Measurements from ENCODE around the gene LNP1. TPM values are rescaled to one million over a fixed set of nuclear protein-coding genes. Genes with fewer than 3 reads are reported as not detected.

The LNP1 gene
- total and polyA plus RNA-seq, 2 donors from 2014 or later, result 1.7 to 4.4 TPM

GRCh38 chr3:100402256-100402655, 917 bp downstream of the LNP1 start:
- H3K9me3 ChIP-seq (ENCODE audit: control insufficient read depth in 2 of 3, insufficient read depth in 1 of 3, low read length in 3 of 3), result peaks cover 0 to 3% (median 0%) of the 10 kb centered on the region in 3 donors
- H3K4me3 ChIP-seq (ENCODE audit: low read length in 3 of 3), result peak overlapping the region; percentile 89 to 99 (median 99)
- TF ChIP-seq CTCF (IDR thresholded peaks at IDR 0.05; ENCODE audit: borderline replicate concordance, extremely low read depth, insufficient read depth), result no peak
- peak overlapping the region; percentile 84 to 100 (median 87) for H3K9ac ChIP-seq (ENCODE audit: low read length in 3 of 3)
- peak overlapping the region; percentile 93 to 94 for H3K27ac ChIP-seq (ENCODE audit: low read depth in 2 of 2, low read length in 2 of 2)
- intact Hi-C loops (cut with DNase I), result no loop called here
- peak in 2 of 5 donors; percentile 80 to 82 for DNase-seq
- H3K36me3 ChIP-seq (ENCODE audit: control insufficient read depth in 2 of 3, insufficient read depth in 3 of 3, low read length in 3 of 3), result no peaks in the 10 kb centered on the region
- H3K4me1 ChIP-seq (ENCODE audit: control insufficient read depth in 2 of 3, insufficient read depth in 2 of 3, low read depth in 1 of 3, low read length in 3 of 3), result peaks cover 5 to 12% (median 10%) of the 10 kb centered on the region in 3 donors
- no peak for FAIRE-seq
- H3K27me3 ChIP-seq (ENCODE audit: control insufficient read depth, insufficient read depth, low read length), result no peaks in the 10 kb centered on the region

GRCh38 chr3:100402891-100403290, 1.6 kb downstream of the LNP1 start:
- H3K9ac ChIP-seq (ENCODE audit: low read length in 3 of 3), result peak overlapping the region in 2 of 3 donors; percentile 3 to 100
- DNase-seq (peak in 2 of 5 donors; percentile 18 to 26), FAIRE-seq (no peak)
- H3K27me3 ChIP-seq (ENCODE audit: control insufficient read depth, insufficient read depth, low read length), result no peaks in the 10 kb centered on the region
- peaks cover 5 to 12% (median 10%) of the 10 kb centered on the region in 3 donors for H3K4me1 ChIP-seq (ENCODE audit: control insufficient read depth in 2 of 3, insufficient read depth in 2 of 3, low read depth in 1 of 3, low read length in 3 of 3)
- peak overlapping the region in 1 of 2 donors; percentile 18 for H3K27ac ChIP-seq (ENCODE audit: low read depth in 2 of 2, low read length in 2 of 2)
- peak overlapping the region; percentile 89 to 99 (median 99) for H3K4me3 ChIP-seq (ENCODE audit: low read length in 3 of 3)
- H3K36me3 ChIP-seq (ENCODE audit: control insufficient read depth in 2 of 3, insufficient read depth in 3 of 3, low read length in 3 of 3), result no peaks in the 10 kb centered on the region
- peaks cover 0 to 8% (median 0%) of the 10 kb centered on the region in 3 donors for H3K9me3 ChIP-seq (ENCODE audit: control insufficient read depth in 2 of 3, insufficient read depth in 1 of 3, low read length in 3 of 3)
- no peak for TF ChIP-seq CTCF (IDR thresholded peaks at IDR 0.05; ENCODE audit: borderline replicate concordance, extremely low read depth, insufficient read depth)
- intact Hi-C loops (cut with DNase I), result no loop called here

- Histone ChIP-seq H3K9ac (ENCODE audit: low read length in 3 of 3) (peak overlapping the region in 1 of 3 donors; percentile 100), H3K27me3 (ENCODE audit: control insufficient read depth, insufficient read depth, low read length) (no peaks in the 10 kb centered on the region), H3K36me3 (ENCODE audit: control insufficient read depth in 2 of 3, insufficient read depth in 3 of 3, low read length in 3 of 3) (no peaks in the 10 kb centered on the region), H3K9me3 (ENCODE audit: control insufficient read depth in 2 of 3, insufficient read depth in 1 of 3, low read length in 3 of 3) (peaks cover 0 to 11% (median 0%) of the 10 kb centered on the region in 3 donors), H3K4me3 (ENCODE audit: low read length in 3 of 3) (peak overlapping the region; percentile 30 to 99 (median 89)), H3K27ac (ENCODE audit: low read depth in 2 of 2, low read length in 2 of 2) (no peak overlapping the region), H3K4me1 (ENCODE audit: control insufficient read depth in 2 of 3, insufficient read depth in 2 of 3, low read depth in 1 of 3, low read length in 3 of 3) (peaks cover 5 to 11% (median 10%) of the 10 kb centered on the region in 3 donors)
- intact Hi-C loops (cut with DNase I), result no loop called here
- no peak for TF ChIP-seq CTCF (IDR thresholded peaks at IDR 0.05; ENCODE audit: borderline replicate concordance, extremely low read depth, insufficient read depth)
- no peak for FAIRE-seq
- peak in 3 of 5 donors; percentile 11 to 41 (median 16) for DNase-seq
Observed at GRCh38 chr3:100403362-100404249, 2.3 kb downstream of the LNP1 start.

All from kidney (tissue), 14 donors.